ENCODE measurements around the gene PAQR6. TPM values are rescaled to one million over a fixed set of nuclear protein-coding genes. Genes with fewer than 3 reads are reported as not detected.

Gene PAQR6
- total RNA-seq, 4 donors from 2014 or later: 0.51 to 1.2 (median 1.1) TPM; not detected in 1

DNA sequence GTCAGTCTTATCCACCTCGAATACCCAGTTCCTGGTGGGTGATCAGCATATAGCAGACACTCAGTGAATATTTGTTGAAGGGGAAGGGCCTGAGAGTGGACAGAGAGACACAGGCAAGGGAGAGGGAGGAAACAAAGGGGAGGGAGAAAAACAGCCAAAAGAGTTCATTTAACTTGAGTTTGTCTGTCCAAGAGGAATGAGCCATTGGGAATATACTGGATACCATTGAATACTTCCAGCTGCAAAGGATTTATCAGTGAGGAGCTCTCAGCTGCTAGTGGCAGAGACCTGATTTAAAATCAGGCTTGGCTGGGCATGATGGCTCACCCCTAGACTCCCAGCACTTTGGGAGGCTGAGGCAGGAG lies 17.4 kb downstream of the PAQR6 start:
- intact Hi-C loops (cut with DNase I; ENCODE audit: low total_unique reads): loop anchor here (5.0 kb wide), 1 partner anchor 138 kb away; no protein-coding TSS in a partner anchor
- DNase-seq: no peak
- Histone ChIP-seq H3K9me3 (no peaks in the 10 kb centered on the region), H3K27me3 (no peaks in the 10 kb centered on the region), H3K36me3 (no peaks in the 10 kb centered on the region), H3K27ac (no peak overlapping the region), H3K4me1 (no peaks in the 10 kb centered on the region), H3K4me3 (no peak overlapping the region)
- TF ChIP-seq CTCF (IDR thresholded peaks at IDR 0.05) (no peak), POLR2A (IDR thresholded peaks at IDR 0.05) (no peak)

DNA sequence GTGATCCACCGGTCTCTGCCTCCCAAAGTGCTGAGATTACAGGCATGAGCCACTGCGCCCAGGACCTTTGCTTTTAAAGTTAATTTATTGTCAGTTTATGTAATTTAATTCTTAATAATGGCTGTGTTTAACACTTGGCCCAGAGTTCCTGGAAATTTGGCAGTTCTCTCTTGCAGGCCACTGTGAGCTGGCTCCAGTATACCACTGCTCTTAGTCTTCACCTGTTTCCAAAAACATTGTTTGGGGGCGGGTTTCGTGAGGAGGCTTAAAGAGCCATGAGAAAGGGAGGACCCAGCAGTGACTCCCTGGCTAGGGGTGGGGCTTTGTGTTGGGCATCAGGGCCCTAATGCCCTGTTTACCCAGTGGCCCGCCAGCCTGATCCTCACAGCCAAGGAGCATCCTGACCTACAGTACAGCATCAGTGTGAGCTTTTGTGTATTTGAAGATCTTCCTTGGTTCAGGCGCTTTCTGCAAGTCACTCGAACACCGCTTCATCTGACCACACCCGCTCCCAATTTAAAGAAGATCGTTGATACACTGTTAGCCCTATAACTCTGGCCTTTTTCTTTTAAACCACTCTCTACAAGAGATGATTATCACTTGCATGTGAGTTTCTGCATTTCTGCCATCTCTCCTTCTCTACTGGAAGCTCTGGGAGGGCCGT lies 17.9 kb downstream of the PAQR6 start:
- H3K9me3 ChIP-seq: no peaks in the 10 kb centered on the region
- no peak for TF ChIP-seq CTCF (IDR thresholded peaks at IDR 0.05)
- TF ChIP-seq POLR2A (IDR thresholded peaks at IDR 0.05): no peak
- no peak overlapping the region for H3K4me3 ChIP-seq
- H3K27me3 ChIP-seq: no peaks in the 10 kb centered on the region
- H3K4me1 ChIP-seq: no peaks in the 10 kb centered on the region
- no peaks in the 10 kb centered on the region for H3K36me3 ChIP-seq
- H3K27ac ChIP-seq: no peak overlapping the region
- intact Hi-C loops (cut with DNase I; ENCODE audit: low total_unique reads): loop anchor here (5.0 kb wide), 2 partner anchors 83 to 138 kb away; no protein-coding TSS in a partner anchor
- no peak for DNase-seq

- DNase-seq: no peak
- Histone ChIP-seq H3K27me3 (no peaks in the 10 kb centered on the region), H3K4me1 (no peaks in the 10 kb centered on the region), H3K9me3 (no peaks in the 10 kb centered on the region), H3K4me3 (no peak overlapping the region), H3K36me3 (no peaks in the 10 kb centered on the region), H3K27ac (no peak overlapping the region)
- TF ChIP-seq POLR2A (IDR thresholded peaks at IDR 0.05): no peak
- no peak for TF ChIP-seq CTCF (IDR thresholded peaks at IDR 0.05)
- intact Hi-C loops (cut with DNase I; ENCODE audit: low total_unique reads): loop anchor here (5.0 kb wide), 1 partner anchor 81 kb away; no protein-coding TSS in a partner anchor
Measured at GRCh38 chr1:156228501-156228900, 19.4 kb downstream of the PAQR6 start.

GRCh38 chr1:156226782-156227181 lies 21.1 kb downstream of the PAQR6 start:
- no peaks in the 10 kb centered on the region for H3K4me1 ChIP-seq
- no peaks in the 10 kb centered on the region for H3K9me3 ChIP-seq
- intact Hi-C loops (cut with DNase I; ENCODE audit: low total_unique reads): loop anchor here (5.0 kb wide), 1 partner anchor 79 kb away; no protein-coding TSS in a partner anchor
- H3K4me3 ChIP-seq: no peak overlapping the region
- no peak overlapping the region for H3K27ac ChIP-seq
- TF ChIP-seq CTCF (IDR thresholded peaks at IDR 0.05): no peak
- TF ChIP-seq POLR2A (IDR thresholded peaks at IDR 0.05): no peak
- DNase-seq: no peak
- H3K36me3 ChIP-seq: no peaks in the 10 kb centered on the region
- no peaks in the 10 kb centered on the region for H3K27me3 ChIP-seq

DNA sequence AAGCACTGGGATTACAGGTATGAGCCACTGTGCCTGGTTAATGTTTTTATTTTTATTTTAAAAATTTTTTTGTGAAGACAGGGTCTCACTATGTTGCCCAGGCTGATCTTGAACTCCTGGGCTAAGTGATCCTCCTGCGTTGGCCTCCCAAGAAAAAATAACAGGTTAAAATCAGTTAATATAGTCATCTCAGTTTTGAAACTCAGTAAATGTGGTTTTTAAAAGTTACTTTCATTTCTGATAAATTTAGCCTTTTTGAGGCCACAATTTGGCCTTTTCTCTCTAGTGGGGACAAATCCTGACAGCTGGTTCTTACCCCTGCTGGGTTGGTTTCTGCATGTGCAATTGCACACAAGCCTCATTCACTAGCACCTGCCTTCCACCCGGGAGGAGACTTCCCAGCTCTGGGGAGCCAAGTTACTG lies 21.7 kb downstream of the PAQR6 start:
- no peak overlapping the region for H3K27ac ChIP-seq
- DNase-seq: no peak

More for the DNA sequence above, 21.7 kb downstream of the PAQR6 start:
- Histone ChIP-seq H3K4me1 (no peaks in the 10 kb centered on the region), H3K36me3 (no peaks in the 10 kb centered on the region), H3K9me3 (no peaks in the 10 kb centered on the region), H3K4me3 (no peak overlapping the region), H3K27me3 (no peaks in the 10 kb centered on the region)
- intact Hi-C loops (cut with DNase I; ENCODE audit: low total_unique reads): loop anchor here (5.0 kb wide), 1 partner anchor 79 kb away; no protein-coding TSS in a partner anchor
- no peak for TF ChIP-seq CTCF (IDR thresholded peaks at IDR 0.05)
- TF ChIP-seq POLR2A (IDR thresholded peaks at IDR 0.05): no peak
